Measurements from ENCODE around the gene SZT2. TPM values are rescaled to one million over a fixed set of nuclear protein-coding genes. Genes with fewer than 3 reads are reported as not detected.

The SZT2 gene
- total RNA-seq, 1 experiment from 2014 or later: 77.3 TPM

- no peaks in the 10 kb centered on the region for H3K9me3 Mint-ChIP-seq (ENCODE audit: low read depth, unreplicated experiment)
- peaks cover 65% of the 10 kb centered on the region for H3K36me3 Mint-ChIP-seq (ENCODE audit: insufficient read depth, unreplicated experiment)
- H3K27me3 Mint-ChIP-seq (ENCODE audit: unreplicated experiment): no peaks in the 10 kb centered on the region
- no peak for TF ChIP-seq CTCF (IDR thresholded peaks at IDR 0.05; ENCODE audit: unreplicated experiment)
- H3K4me3 Mint-ChIP-seq (ENCODE audit: low read depth, unreplicated experiment): no peak overlapping the region
- peaks cover 17% of the 10 kb centered on the region for H3K4me1 Mint-ChIP-seq (ENCODE audit: low read depth, unreplicated experiment)
- CTCF ChIA-PET: interaction anchor here (1.7 kb wide), 1 partner anchor 12 kb away, joined by 4 read pairs; no protein-coding TSS in a partner anchor
- intact Hi-C loops (cut with micrococcal nuclease; ENCODE audit: unreplicated experiment): no loop called here
- no TSS peak for BruUV-seq (replicated peaks)
- no peak overlapping the region for H3K27ac Mint-ChIP-seq (ENCODE audit: unreplicated experiment)
- no peak for DNase-seq
These were observed 52.4 kb downstream of the SZT2 start for GRCh38 chr1:43441894-43442637.

GRCh38 chr1:43442756-43443155 is 53.1 kb downstream of the SZT2 start:
- Mint-ChIP-seq H3K9me3 (ENCODE audit: low read depth, unreplicated experiment) (no peaks in the 10 kb centered on the region), H3K4me3 (ENCODE audit: low read depth, unreplicated experiment) (no peak overlapping the region), H3K27me3 (ENCODE audit: unreplicated experiment) (no peaks in the 10 kb centered on the region), H3K27ac (ENCODE audit: unreplicated experiment) (no peak overlapping the region), H3K4me1 (ENCODE audit: low read depth, unreplicated experiment) (peaks cover 17% of the 10 kb centered on the region), H3K36me3 (ENCODE audit: insufficient read depth, unreplicated experiment) (peaks cover 65% of the 10 kb centered on the region)
- no TSS peak for BruUV-seq (replicated peaks)
- no peak for TF ChIP-seq CTCF (IDR thresholded peaks at IDR 0.05; ENCODE audit: unreplicated experiment)
- DNase-seq: no peak
- intact Hi-C loops (cut with micrococcal nuclease; ENCODE audit: unreplicated experiment): no loop called here
- CTCF ChIA-PET: interaction anchor here (1.7 kb wide), 1 partner anchor 12 kb away, joined by 4 read pairs; no protein-coding TSS in a partner anchor

- no peak overlapping the region for H3K27ac Mint-ChIP-seq (ENCODE audit: unreplicated experiment)
- no peaks in the 10 kb centered on the region for H3K9me3 Mint-ChIP-seq (ENCODE audit: low read depth, unreplicated experiment)
- intact Hi-C loops (cut with micrococcal nuclease; ENCODE audit: unreplicated experiment): no loop called here
- DNase-seq: no peak
- no peaks in the 10 kb centered on the region for H3K27me3 Mint-ChIP-seq (ENCODE audit: unreplicated experiment)
- H3K36me3 Mint-ChIP-seq (ENCODE audit: insufficient read depth, unreplicated experiment): peaks cover 68% of the 10 kb centered on the region
- CTCF ChIA-PET: interaction anchor here (1.7 kb wide), 1 partner anchor 11 kb away, joined by 4 read pairs; no protein-coding TSS in a partner anchor
- BruUV-seq (replicated peaks): no TSS peak
- H3K4me1 Mint-ChIP-seq (ENCODE audit: low read depth, unreplicated experiment): peaks cover 17% of the 10 kb centered on the region
- no peak overlapping the region for H3K4me3 Mint-ChIP-seq (ENCODE audit: low read depth, unreplicated experiment)
- TF ChIP-seq CTCF (IDR thresholded peaks at IDR 0.05; ENCODE audit: unreplicated experiment): no peak
These were observed 53.7 kb downstream of the SZT2 start for GRCh38 chr1:43443197-43443946.

- Mint-ChIP-seq H3K9me3 (ENCODE audit: low read depth, unreplicated experiment) (no peaks in the 10 kb centered on the region), H3K4me3 (ENCODE audit: low read depth, unreplicated experiment) (no peak overlapping the region), H3K4me1 (ENCODE audit: low read depth, unreplicated experiment) (peaks cover 17% of the 10 kb centered on the region), H3K36me3 (ENCODE audit: insufficient read depth, unreplicated experiment) (peaks cover 72% of the 10 kb centered on the region), H3K27ac (ENCODE audit: unreplicated experiment) (peak overlapping the region; percentile 73), H3K27me3 (ENCODE audit: unreplicated experiment) (no peaks in the 10 kb centered on the region)
- BruUV-seq (replicated peaks): no TSS peak
- no peak for DNase-seq
- TF ChIP-seq CTCF (IDR thresholded peaks at IDR 0.05; ENCODE audit: unreplicated experiment): no peak
- CTCF ChIA-PET: interaction anchor here (1.7 kb wide), 1 partner anchor 10 kb away, joined by 4 read pairs; no protein-coding TSS in a partner anchor
- intact Hi-C loops (cut with micrococcal nuclease; ENCODE audit: unreplicated experiment): no loop called here
These were observed 54.6 kb downstream of the SZT2 start for GRCh38 chr1:43444151-43444828.
